ENCODE measurements around the gene ARID3B.

The ARID3B gene

GRCh38 chr15:74620636-74621545, 79.9 kb downstream of the ARID3B start:
- in situ Hi-C loops (cut with MboI; ENCODE audit: low sequenced_read_pairs, unreplicated experiment) = loop anchor here (5.0 kb wide), 1 partner anchor 244 kb away; no protein-coding TSS in a partner anchor
- TF ChIP-seq CTCF (IDR thresholded peaks at IDR 0.05; ENCODE audit: borderline replicate concordance, control extremely low read depth, extremely low read depth, insufficient read depth, missing control alignments) = peak; percentile 89
- peak; percentile 87 for DNase-seq (ENCODE audit: low spot score)

- DNase-seq (ENCODE audit: low spot score) = no peak
- in situ Hi-C loops (cut with MboI; ENCODE audit: low sequenced_read_pairs, unreplicated experiment) = loop anchor here (5.0 kb wide), 1 partner anchor 244 kb away; no protein-coding TSS in a partner anchor
- no peak for TF ChIP-seq CTCF (IDR thresholded peaks at IDR 0.05; ENCODE audit: borderline replicate concordance, control extremely low read depth, extremely low read depth, insufficient read depth, missing control alignments)
These were observed 80.5 kb downstream of the ARID3B start for GRCh38 chr15:74621546-74621920.

GRCh38 chr15:74621936-74622335, 80.9 kb downstream of the ARID3B start:
- no peak for DNase-seq (ENCODE audit: low spot score)
- no peak for TF ChIP-seq CTCF (IDR thresholded peaks at IDR 0.05; ENCODE audit: borderline replicate concordance, control extremely low read depth, extremely low read depth, insufficient read depth, missing control alignments)
- in situ Hi-C loops (cut with MboI; ENCODE audit: low sequenced_read_pairs, unreplicated experiment) = loop anchor here (5.0 kb wide), 1 partner anchor 245 kb away; no protein-coding TSS in a partner anchor

GRCh38 chr15:74622758-74623157, 81.7 kb downstream of the ARID3B start:
- TF ChIP-seq CTCF (IDR thresholded peaks at IDR 0.05; ENCODE audit: borderline replicate concordance, control extremely low read depth, extremely low read depth, insufficient read depth, missing control alignments) = no peak
- DNase-seq (ENCODE audit: low spot score) = no peak
- in situ Hi-C loops (cut with MboI; ENCODE audit: low sequenced_read_pairs, unreplicated experiment) = loop anchor here (5.0 kb wide), 1 partner anchor 245 kb away; no protein-coding TSS in a partner anchor

- no peak for TF ChIP-seq CTCF (IDR thresholded peaks at IDR 0.05; ENCODE audit: borderline replicate concordance, control extremely low read depth, extremely low read depth, insufficient read depth, missing control alignments)
- in situ Hi-C loops (cut with MboI; ENCODE audit: low sequenced_read_pairs, unreplicated experiment) = loop anchor here (5.0 kb wide), 1 partner anchor 247 kb away; no protein-coding TSS in a partner anchor
- DNase-seq (ENCODE audit: low spot score) = no peak
These were observed 83.1 kb downstream of the ARID3B start for GRCh38 chr15:74624020-74624602.

- no peak for DNase-seq (ENCODE audit: low spot score)
- TF ChIP-seq CTCF (IDR thresholded peaks at IDR 0.05; ENCODE audit: borderline replicate concordance, control extremely low read depth, extremely low read depth, insufficient read depth, missing control alignments) = no peak
- in situ Hi-C loops (cut with MboI; ENCODE audit: low sequenced_read_pairs, unreplicated experiment) = loop anchor here (25.0 kb wide), 1 partner anchor 312 kb away; the partner anchor contains the start of gene COX5A
These were observed 84.7 kb downstream of the ARID3B start for GRCh38 chr15:74625693-74626092.
